GM12872 (cell line): ENCODE results near the gene GNAS-AS1.

Source experiments
- CTCF ChIP-seq: IDR thresholded peaks from 3 replicates; pipeline ENCODE4 v1.5.1; 2011; ENCODE audit warnings: low read depth, mild to moderate bottlenecking, low read length, moderate library complexity; ENCODE audit not compliant: insufficient read depth

Gene GNAS-AS1

GRCh38 chr20:58890518-58891085, 39.9 kb upstream of the GNAS-AS1 start:
- no peak for TF ChIP-seq CTCF

DNA sequence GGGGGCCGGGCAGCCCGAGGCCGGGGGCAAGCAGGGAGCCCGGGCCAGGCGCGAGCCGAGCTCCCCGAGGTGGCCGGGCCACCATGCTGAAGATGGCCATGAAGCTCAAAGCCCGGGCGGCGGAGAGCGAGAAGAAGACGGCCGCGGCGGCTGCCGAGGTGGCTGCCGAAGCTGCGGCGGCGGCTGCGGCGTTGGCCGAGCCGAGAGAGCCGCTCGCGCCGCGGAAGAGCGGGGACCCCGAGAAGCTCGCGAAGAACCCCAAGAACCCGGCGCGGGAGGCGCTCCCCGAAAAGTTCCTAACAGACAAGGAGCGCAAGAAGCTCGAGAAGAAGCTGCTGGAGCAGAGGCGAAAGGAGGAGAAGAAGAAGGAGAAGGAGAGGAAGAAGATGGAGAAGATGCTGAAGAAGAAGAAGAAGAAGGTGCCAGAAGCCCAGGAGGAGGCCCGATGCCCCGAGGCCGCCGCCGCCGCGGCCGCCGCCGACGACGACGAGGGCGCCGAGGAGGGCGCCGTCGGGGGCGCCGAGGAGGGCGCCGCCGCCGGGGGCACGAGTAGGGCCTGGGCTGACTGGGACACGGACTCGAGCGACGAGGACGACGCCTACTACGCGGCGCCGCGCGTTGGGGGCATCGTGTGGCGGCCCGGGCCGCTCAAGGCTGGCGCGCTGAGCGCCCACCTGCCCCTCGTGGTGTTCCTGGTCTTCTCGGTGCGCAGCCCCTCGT, 39.3 kb upstream of the GNAS-AS1 start:
- TF ChIP-seq CTCF: no peak

DNA sequence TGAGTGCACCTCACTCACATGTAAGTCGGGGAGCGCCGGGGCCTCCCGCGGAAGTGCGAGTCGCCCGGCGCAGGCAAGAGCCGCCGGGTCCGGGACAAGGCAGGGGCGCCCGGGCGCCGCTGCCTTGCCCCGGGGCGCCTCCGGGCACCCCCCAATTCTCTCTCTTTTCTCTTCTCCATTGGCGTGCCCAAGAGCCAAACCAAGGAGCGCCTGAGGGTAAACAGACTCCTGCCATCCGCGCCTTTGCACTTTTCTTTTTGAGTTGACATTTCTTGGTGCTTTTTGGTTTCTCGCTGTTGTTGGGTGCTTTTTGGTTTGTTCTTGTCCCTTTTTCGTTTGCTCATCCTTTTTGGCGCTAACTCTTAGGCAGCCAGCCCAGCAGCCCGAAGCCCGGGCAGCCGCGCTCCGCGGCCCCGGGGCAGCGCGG, 38.6 kb upstream of the GNAS-AS1 start:
- TF ChIP-seq CTCF: no peak

DNA sequence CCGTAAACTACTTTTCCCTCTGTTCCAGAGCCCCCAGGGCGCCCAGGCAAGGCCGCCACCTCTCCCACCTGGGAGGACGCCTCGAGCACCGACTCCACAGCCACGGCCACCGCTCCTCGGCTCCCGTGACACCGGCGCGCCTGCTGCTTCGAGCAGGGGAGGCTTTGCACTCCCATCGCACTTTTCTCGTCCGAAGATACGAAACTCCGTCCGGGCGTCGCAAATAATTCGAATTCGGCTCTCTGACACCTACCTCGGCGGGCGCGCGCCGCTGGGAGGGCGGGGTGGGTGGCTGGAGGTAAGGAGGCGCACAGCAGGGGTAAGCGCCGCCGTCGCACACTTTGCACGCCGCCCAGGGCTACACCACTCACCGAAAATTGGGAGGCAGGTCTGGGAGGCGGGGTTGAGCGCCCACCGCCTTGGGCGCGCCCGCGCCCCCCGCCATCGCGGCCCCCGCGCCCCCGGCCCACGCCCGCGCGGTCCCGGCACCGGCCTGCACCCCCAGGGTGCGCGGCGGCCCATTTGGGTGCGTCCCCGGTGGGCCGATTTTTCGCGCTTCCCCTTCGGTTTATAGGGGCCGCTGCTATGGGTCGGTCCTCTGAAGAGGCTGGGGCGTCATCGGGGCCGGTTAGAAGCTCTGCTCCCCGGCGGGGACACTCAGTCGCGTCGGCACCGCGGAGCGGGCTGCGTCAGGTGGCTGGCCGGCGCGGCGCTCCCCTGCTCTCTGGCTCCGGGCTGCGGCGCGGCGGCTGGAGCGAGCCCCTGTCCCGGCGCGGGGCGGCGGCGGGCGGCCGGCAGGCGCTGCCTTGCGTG, 38.0 kb upstream of the GNAS-AS1 start:
- TF ChIP-seq CTCF: no peak

DNA sequence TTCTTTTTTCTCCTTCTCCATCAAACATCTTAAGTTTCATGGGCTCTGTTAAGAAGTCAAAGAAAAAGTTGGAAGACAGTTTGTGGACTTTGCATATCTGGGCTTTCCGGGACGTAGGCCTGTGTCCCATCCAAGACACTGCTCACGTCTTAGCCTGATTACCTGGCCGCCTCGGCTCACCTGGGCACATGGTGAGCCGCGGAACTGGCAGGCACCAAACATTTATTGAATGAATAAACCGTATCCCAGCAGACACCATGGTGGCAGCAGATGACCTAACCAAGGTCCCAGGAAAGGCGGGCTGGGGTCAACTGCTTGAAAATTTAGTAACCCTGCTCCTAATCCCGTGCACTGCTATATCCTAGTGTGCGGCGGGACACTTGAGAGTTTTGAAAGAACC, 37.4 kb upstream of the GNAS-AS1 start:
- TF ChIP-seq CTCF: no peak

DNA sequence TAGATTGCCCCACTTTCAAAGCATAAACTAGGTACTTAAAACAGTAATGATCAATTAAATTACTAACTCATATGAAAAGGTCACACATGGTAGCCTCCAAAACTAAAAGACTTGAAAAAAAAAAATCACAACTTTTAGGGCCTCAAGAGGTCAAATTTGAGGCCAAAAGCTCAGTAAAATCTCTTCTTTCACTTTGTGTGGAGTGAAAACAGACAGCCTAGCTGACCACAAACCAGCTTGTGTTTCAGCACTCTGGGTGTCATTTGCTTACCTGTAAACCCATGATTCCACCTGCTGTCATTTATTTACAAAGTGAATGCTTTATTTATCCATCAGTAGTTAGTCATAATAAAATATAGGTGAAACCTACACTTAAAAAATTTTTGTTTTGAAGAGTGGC, 35.8 kb upstream of the GNAS-AS1 start:
- TF ChIP-seq CTCF: no peak

DNA sequence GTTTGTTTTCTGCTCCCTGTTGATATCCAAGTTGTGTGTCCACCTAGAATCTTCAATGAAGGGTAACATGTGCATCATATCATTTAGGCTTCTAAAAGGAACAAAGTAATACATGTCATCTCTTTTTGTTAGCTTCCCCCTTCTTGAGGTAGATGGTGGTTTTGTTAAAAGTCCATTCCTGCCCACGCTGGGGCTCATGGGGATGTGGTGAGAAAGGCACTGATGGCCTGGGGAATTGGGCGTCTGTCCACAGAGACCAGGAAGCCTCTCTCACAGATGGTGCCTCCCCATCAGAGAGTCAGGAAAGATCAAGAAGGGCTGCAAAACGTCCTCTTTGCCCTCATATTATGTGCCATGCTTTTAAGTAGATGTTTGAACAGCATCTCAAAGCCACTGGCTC, 34.3 kb upstream of the GNAS-AS1 start:
- no peak for TF ChIP-seq CTCF
